Measurements from ENCODE around the gene HOXB3. TPM values are rescaled to one million over a fixed set of nuclear protein-coding genes. Genes with fewer than 3 reads are reported as not detected.

HOXB3 gene
- total RNA-seq, 4 donors from 2014 or later, result 2.5 to 11.1 (median 5.8) TPM

DNA sequence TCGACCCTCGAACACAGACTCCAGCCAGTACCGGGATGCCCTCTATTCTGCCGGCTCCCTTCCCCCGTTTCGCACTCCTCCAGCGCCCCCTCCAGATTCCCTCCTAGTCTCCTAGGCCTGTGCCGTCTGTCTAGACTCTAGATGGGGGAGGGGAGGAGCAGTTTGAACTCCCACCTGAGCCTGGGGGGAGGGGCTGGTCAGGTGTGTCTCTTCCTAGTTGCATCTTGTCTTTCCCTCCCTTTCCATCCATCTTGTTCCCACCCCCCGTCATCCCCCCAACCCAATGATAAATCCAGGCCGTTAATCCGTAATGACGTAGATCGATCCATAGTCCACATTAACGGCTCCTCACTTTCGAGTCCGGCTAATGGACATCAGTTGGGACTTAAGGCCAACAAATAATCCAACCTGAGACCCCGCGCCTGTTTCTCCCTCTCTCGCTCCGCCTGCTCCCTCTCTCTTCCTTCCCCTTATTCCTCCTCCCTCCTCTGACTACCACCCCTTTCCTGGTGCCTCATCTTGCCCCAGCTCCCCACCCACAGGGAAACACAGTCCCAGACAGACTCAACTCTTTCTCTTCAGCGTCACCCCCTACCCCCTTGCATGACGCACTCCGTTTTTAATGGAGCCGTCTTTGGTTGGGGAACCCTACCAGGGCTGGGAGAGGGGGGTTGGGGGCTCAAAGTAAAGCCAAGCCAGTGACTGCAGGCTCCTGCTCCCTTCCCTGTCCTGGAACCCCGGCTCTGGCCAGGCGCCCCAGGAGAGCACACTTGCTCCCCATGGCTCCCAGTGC is 6.9 kb upstream of the HOXB3 start:
- H3K36me3 ChIP-seq, result no peaks in the 10 kb centered on the region
- peaks cover 4 to 100% (median 64%) of the 10 kb centered on the region in 4 donors for H3K27me3 ChIP-seq
- peaks cover 19 to 60% (median 43%) of the 10 kb centered on the region in 3 donors for H3K4me1 ChIP-seq
- no peak for DNase-seq
- TF ChIP-seq CTCF (IDR thresholded peaks at IDR 0.05) (no peak), POLR2A (IDR thresholded peaks at IDR 0.05) (no peak)
- no peaks in the 10 kb centered on the region for H3K9me3 ChIP-seq
- H3K27ac ChIP-seq, result peak overlapping the region in 1 of 4 donors; percentile 18
- intact Hi-C loops (cut with DNase I), result loop anchor here (5.0 kb wide), 1 partner anchor 250 kb away; no protein-coding TSS in a partner anchor
- H3K4me3 ChIP-seq, result peak overlapping the region; percentile 28 to 72 (median 42)
- 9 to 16% methylated on average over 19 to 21 of the region's 26 CpGs for WGBS, 2 donors

DNA sequence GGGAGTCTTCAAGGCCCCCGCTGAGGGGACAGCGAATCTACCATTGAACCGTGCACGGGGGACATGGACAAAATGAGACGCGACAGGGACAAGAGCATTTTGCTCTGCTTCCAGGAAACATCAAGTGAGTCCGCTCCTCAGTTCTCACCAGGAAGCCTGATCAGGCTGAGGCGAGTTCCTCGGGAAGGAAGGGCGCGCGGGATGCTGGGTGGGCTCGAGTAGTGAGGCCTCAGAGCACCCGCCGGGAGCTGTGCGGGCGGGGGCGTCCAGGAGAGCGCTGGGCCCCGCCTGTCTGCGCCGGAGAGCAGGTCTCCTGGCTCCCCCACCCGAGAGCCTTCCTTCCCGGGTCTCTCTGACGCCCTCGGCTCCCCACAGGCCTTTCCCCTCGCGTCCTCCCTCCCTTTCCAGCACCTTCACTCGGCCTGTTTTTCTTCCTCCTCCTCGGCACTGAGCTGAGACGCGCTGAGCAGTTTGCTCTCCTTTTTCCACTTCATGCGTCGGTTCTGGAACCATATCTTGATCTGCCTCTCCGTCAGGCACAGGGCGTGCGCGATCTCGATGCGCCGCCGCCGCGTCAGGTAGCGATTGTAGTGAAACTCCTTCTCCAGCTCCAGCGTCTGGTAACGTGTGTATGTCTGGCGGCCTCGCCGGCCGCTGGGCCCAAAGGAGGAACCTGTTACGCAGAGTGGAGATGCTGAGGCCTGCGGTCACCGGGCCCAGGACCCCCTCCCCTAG is 6.1 kb upstream of the HOXB3 start:
- intact Hi-C loops (cut with DNase I), result loop anchor here (5.0 kb wide), 1 partner anchor 249 kb away; no protein-coding TSS in a partner anchor
- H3K27me3 ChIP-seq, result peaks cover 0 to 100% (median 60%) of the 10 kb centered on the region in 4 donors
- H3K4me3 ChIP-seq, result peak overlapping the region in 2 of 4 donors; percentile 8 to 72
- H3K36me3 ChIP-seq, result no peaks in the 10 kb centered on the region
- H3K9me3 ChIP-seq, result no peaks in the 10 kb centered on the region
- H3K4me1 ChIP-seq, result peaks cover 19 to 57% (median 45%) of the 10 kb centered on the region in 3 donors
- H3K27ac ChIP-seq, result no peak overlapping the region
- 25 to 39% methylated on average over 25 to 39 of the region's 54 CpGs for WGBS, 2 donors
- no peak for DNase-seq
- TF ChIP-seq POLR2A (IDR thresholded peaks at IDR 0.05) (no peak), CTCF (IDR thresholded peaks at IDR 0.05) (no peak)

GRCh38 chr17:48595278-48595999 is 5.4 kb upstream of the HOXB3 start:
- WGBS, 2 donors, result 62 to 81% methylated on average over 12 to 23 of the region's 25 CpGs
- no peaks in the 10 kb centered on the region for H3K36me3 ChIP-seq
- no peak overlapping the region for H3K4me3 ChIP-seq
- no peaks in the 10 kb centered on the region for H3K9me3 ChIP-seq
- peaks cover 0 to 100% (median 58%) of the 10 kb centered on the region in 4 donors for H3K27me3 ChIP-seq
- no peak overlapping the region for H3K27ac ChIP-seq
- TF ChIP-seq POLR2A (IDR thresholded peaks at IDR 0.05), result no peak
- no peak for TF ChIP-seq CTCF (IDR thresholded peaks at IDR 0.05)
- peaks cover 19 to 57% (median 45%) of the 10 kb centered on the region in 3 donors for H3K4me1 ChIP-seq
- DNase-seq, result no peak
- intact Hi-C loops (cut with DNase I), result loop anchor here (5.0 kb wide), 1 partner anchor 248 kb away; no protein-coding TSS in a partner anchor

GRCh38 chr17:48594538-48595277 is 4.7 kb upstream of the HOXB3 start:
- no peaks in the 10 kb centered on the region for H3K9me3 ChIP-seq
- no peak for DNase-seq
- intact Hi-C loops (cut with DNase I), result loop anchor here (5.0 kb wide), 2 partner anchors 247 to 257 kb away; no protein-coding TSS in a partner anchor
- no peak overlapping the region for H3K27ac ChIP-seq
- H3K36me3 ChIP-seq, result no peaks in the 10 kb centered on the region
- no peak overlapping the region for H3K4me3 ChIP-seq
- TF ChIP-seq CTCF (IDR thresholded peaks at IDR 0.05), result no peak
- no peak for TF ChIP-seq POLR2A (IDR thresholded peaks at IDR 0.05)
- 59 to 90% methylated on average over 10 to 12 of the region's 25 CpGs for WGBS, 2 donors
- peaks cover 19 to 57% (median 45%) of the 10 kb centered on the region in 3 donors for H3K4me1 ChIP-seq
- H3K27me3 ChIP-seq, result peaks cover 0 to 100% (median 52%) of the 10 kb centered on the region in 4 donors
